Measurements from ENCODE around the gene S100A13. TPM values are rescaled to one million over a fixed set of nuclear protein-coding genes. Genes with fewer than 3 reads are reported as not detected.

The S100A13 gene
- 97.2 and 98.0 TPM in 2 replicates for total RNA-seq

GRCh38 chr1:153626904-153627714 is at the start of gene S100A13:
Gene S100A13, minus strand, starts transcription at chr1:153627505. Its CDS starts 1,033 bp downstream, at chr1:153626472.

GRCh38 chr1:153670859-153671627 is 43.7 kb upstream of the S100A13 start, which contains the start of gene ILF2:
Gene ILF2, minus strand, starts transcription at chr1:153670993. Its CDS starts 71 bp downstream, at chr1:153670922.

GRCh38 chr1:153658400-153659174 is 31.3 kb upstream of the S100A13 start, which contains the start of gene SNAPIN:
Gene SNAPIN, plus strand, starts transcription at chr1:153658703. Its CDS starts 41 bp downstream, at chr1:153658744.

GRCh38 chr1:153633754-153634665 is 6.7 kb upstream of the S100A13 start, which contains the start of gene CHTOP:
Gene CHTOP, plus strand, starts transcription at chr1:153634066. Its CDS starts 2,523 bp downstream, at chr1:153636589.

GRCh38 chr1:153627715-153628626 is 666 bp upstream of the S100A13 start, which contains the start of gene S100A1:
Gene S100A1, plus strand, starts transcription at chr1:153628434. Its CDS starts 2,088 bp downstream, at chr1:153630522.

GRCh38 chr1:153616144-153616916 is 11.0 kb downstream of the S100A13 start, which contains the start of gene S100A14:
Gene S100A14, minus strand, starts transcription at chr1:153616325. Its CDS starts 467 bp downstream, at chr1:153615858.

GRCh38 chr1:153612755-153613331 is 14.5 kb downstream of the S100A13 start, which contains the start of gene S100A16:
Gene S100A16, minus strand, starts transcription at chr1:153613137. Its CDS starts 4,986 bp downstream, at chr1:153608151.

Other genes with a start within 250 kb of the S100A13 start
- gene S100A8, start 236.4 kb downstream of the S100A13 start, total RNA-seq: not detected in 2 replicates
- not detected in 2 replicates for gene S100A7A, start 211.0 kb downstream of the S100A13 start, total RNA-seq
- gene S100A7, start 166.9 kb downstream of the S100A13 start, total RNA-seq: not detected in 2 replicates
- gene S100A6, start 91.5 kb downstream of the S100A13 start, total RNA-seq: 607 and 730 TPM in 2 replicates
- not detected in 2 replicates for gene S100A5, start 86.6 kb downstream of the S100A13 start, total RNA-seq
- gene S100A4, start 81.7 kb downstream of the S100A13 start, total RNA-seq: 30.4 and 70.7 TPM in 2 replicates
- gene S100A3, start 78.2 kb downstream of the S100A13 start, total RNA-seq: 2.8 and 4.6 TPM in 2 replicates
- gene S100A2, start 61.7 kb downstream of the S100A13 start, total RNA-seq: 0.85 and 2.5 TPM in 2 replicates
- gene S100A16, start 14.4 kb downstream of the S100A13 start, total RNA-seq: 126 and 297 TPM in 2 replicates
- 0.19 TPM in 1 of 2 replicates, not detected in the other for gene S100A14, start 11.2 kb downstream of the S100A13 start, total RNA-seq
- gene S100A1, start 929 bp upstream of the S100A13 start, total RNA-seq: not detected in 2 replicates
- 24.2 and 38.3 TPM in 2 replicates for gene CHTOP, start 6.6 kb upstream of the S100A13 start, total RNA-seq
- gene SNAPIN, start 31.2 kb upstream of the S100A13 start, total RNA-seq: 61.7 and 69.8 TPM in 2 replicates
- 151 and 266 TPM in 2 replicates for gene ILF2, start 43.5 kb upstream of the S100A13 start, total RNA-seq
- 0.19 and 0.85 TPM in 2 replicates for gene NPR1, start 51.2 kb upstream of the S100A13 start, total RNA-seq
- gene INTS3, start 100.5 kb upstream of the S100A13 start, total RNA-seq: 26.5 and 29.7 TPM in 2 replicates
- gene SLC27A3, start 147.9 kb upstream of the S100A13 start, total RNA-seq: 6.1 and 8.5 TPM in 2 replicates

All from regular cardiac myocyte (primary cell).